GM13976 (cell line): Measurements from ENCODE around the gene TARBP2.
A peak's percentile ranks its signal among the peaks of the same experiment; 100 is the strongest.

Experiments used
- DNase-seq: peaks from one replicate; pipeline ENCODE4 v3.0.0; 2012; ENCODE audit warnings: low spot score
- in situ Hi-C: fragments of 300-500 bp; cut with MboI; formaldehyde crosslinking; loops from one replicate; pipeline ENCODE4 v1.12.0; 2022; ENCODE audit warnings: low sequenced_read_pairs, mixed read lengths, inconsistent platforms; ENCODE audit not compliant: unreplicated experiment
- TF ChIP-seq, protein P1 (sequence below): IDR thresholded peaks from 2 replicates; pipeline ENCODE4 v1.5.1; 2012; ENCODE audit warnings: borderline replicate concordance, mild to moderate bottlenecking; ENCODE audit not compliant: insufficient read depth; ENCODE audit errors: extremely low read depth, missing control alignments, control extremely low read depth

TARBP2 gene

DNA sequence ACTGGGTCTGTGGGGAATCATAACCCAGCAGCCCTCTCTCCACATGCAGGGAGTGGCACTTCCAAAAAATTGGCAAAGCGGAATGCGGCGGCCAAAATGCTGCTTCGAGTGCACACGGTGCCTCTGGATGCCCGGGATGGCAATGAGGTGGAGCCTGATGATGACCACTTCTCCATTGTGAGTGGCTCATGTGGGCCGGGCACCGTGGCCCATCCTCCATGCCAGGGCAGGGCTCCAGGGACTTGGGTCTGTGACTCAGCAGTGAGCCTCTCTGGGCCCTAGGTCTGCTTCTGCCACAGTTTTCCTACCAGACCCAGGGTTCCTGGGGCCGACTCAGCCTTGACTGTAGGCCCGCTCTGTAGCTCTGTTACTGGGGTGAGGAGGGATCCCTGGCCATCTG is 4.0 kb downstream of the TARBP2 start:
- in situ Hi-C loops = no loop called here
- no peak for DNase-seq
- TF ChIP-seq, protein P1, sequence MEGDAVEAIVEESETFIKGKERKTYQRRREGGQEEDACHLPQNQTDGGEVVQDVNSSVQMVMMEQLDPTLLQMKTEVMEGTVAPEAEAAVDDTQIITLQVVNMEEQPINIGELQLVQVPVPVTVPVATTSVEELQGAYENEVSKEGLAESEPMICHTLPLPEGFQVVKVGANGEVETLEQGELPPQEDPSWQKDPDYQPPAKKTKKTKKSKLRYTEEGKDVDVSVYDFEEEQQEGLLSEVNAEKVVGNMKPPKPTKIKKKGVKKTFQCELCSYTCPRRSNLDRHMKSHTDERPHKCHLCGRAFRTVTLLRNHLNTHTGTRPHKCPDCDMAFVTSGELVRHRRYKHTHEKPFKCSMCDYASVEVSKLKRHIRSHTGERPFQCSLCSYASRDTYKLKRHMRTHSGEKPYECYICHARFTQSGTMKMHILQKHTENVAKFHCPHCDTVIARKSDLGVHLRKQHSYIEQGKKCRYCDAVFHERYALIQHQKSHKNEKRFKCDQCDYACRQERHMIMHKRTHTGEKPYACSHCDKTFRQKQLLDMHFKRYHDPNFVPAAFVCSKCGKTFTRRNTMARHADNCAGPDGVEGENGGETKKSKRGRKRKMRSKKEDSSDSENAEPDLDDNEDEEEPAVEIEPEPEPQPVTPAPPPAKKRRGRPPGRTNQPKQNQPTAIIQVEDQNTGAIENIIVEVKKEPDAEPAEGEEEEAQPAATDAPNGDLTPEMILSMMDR = no peak

- in situ Hi-C loops = no loop called here
- TF ChIP-seq, protein P1 = no peak
- no peak for DNase-seq
Observed at GRCh38 chr12:53505555-53506449, 4.7 kb downstream of the TARBP2 start.

DNA sequence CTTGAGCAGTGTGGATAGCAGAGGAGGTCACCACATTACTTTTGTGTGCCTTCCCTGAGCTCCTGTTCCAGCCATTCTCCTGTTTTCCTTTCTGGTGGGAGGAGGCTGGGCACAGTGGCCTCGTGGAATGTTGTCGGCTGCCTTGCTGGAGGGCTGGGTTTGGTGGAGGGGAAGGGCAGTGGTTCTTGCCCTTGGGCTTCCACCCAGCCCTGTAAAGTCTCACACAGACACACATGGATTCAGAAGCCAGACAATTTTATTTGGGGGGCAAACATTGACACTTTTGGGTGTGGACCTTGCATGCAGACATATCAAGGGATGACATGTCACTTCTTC is 5.3 kb downstream of the TARBP2 start:
- no peak for DNase-seq
- in situ Hi-C loops = no loop called here
- TF ChIP-seq, protein P1 = no peak

- TF ChIP-seq, protein P1 = no peak
- in situ Hi-C loops = no loop called here
- no peak for DNase-seq
Observed at GRCh38 chr12:53506881-53507602, 6.0 kb downstream of the TARBP2 start, which contains the start of gene NPFF. NPFF (minus strand) TSS chr12:53507484; CDS start chr12:53507474, 10 bp downstream.

DNA sequence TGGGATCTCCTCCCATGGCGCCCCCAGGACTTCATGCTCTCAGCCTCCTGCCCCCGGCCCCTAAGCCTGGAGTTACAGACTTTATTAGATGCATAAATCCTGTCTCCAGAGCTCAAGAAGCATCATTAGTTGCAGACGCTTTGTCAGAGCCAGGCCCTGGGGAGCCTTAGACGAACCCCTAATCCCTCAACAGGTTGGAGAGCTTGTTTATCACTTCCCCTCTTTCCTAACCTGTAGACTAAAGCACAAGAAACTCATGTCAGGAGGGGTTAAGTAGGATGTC is 6.5 kb downstream of the TARBP2 start:
- TF ChIP-seq, protein P1 = no peak
- DNase-seq = no peak
- in situ Hi-C loops = no loop called here

DNA sequence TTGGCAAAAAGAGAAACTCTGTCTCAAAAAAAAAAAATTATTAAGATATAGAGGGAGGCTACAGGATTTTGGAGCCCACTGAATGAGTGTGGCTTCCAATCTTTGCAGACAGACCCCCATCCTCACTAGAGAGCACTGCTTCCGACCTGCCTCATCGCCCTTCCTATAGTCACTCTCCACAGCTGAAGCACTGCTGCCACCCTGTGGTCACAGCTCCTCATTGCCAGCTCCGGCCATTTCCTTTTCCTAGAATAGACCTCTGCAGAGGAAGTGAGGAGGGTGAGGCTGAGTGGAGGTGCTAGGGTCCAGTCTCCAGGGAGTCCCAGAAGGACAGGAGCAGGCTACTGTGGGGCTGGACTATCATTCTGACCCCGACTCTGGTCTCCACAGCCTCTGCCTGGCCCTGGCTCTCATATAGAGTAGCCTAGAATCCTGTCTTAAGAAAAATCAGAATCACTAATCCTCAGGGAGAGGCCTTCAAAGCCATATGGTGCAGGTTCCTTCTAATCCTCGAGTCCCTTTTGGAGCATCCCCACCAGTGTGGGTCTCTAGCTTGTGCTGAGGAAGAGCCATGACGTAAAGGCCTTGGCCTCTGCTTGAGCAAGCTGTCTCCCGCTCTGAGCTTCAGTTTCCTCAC is 7.6 kb downstream of the TARBP2 start:
- peak; percentile 83 for DNase-seq
- in situ Hi-C loops = no loop called here
- TF ChIP-seq, protein P1 = peak; percentile 94
